ENCODE data around the gene SPATA46. TPM values are rescaled to one million over a fixed set of nuclear protein-coding genes. Genes with fewer than 3 reads are reported as not detected.

Gene SPATA46
- total and polyA plus RNA-seq, 9 of the 15 experiments (the other 6 are each of a cell fraction or from before 2014, with no cell fraction given), result 0.04 to 0.11 TPM; not detected in 7

- TF ChIP-seq TSHZ1 (CRISPR knock-in tag; IDR thresholded peaks at IDR 0.05) (no peak), CHD7 (IDR thresholded peaks at IDR 0.05; ENCODE audit: low read depth, low read length) (no peak), KDM1A (IDR thresholded peaks at IDR 0.05) (no peak), ZNF609 (CRISPR knock-in tag; IDR thresholded peaks at IDR 0.05; ENCODE audit: borderline replicate concordance) (no peak), TARDBP (IDR thresholded peaks at IDR 0.05) (no peak), FOXK2 (conservative IDR thresholded peaks at IDR 0.05 in 1 of 2, IDR thresholded peaks at IDR 0.05 in 1 of 2; ENCODE audit: low read depth in 2 of 2) (no peak)
These were observed 49.4 kb downstream of the SPATA46 start (continued) for GRCh38 chr1:162327144-162327787.
